H9 (cell line): ENCODE measurements around the gene RC3H2. TPM values are rescaled to one million over a fixed set of nuclear protein-coding genes. Genes with fewer than 3 reads are reported as not detected.

ENCODE experiments used
- DNase-seq: peaks from one replicate; pipeline ENCODE4 v3.0.0-alpha.2; 2017
- H2AFZ ChIP-seq: one replicate; pipeline ENCODE4 v1.6.1; 2013; ENCODE audit warnings: mild to moderate bottlenecking, low read length, control low read depth, moderate library complexity
- H2AK5ac ChIP-seq: 2 replicates; pipeline ENCODE4 v1.6.1; 2013; ENCODE audit warnings: low read length, control low read depth, mixed read lengths; ENCODE audit not compliant: insufficient read length
- H2BK120ac ChIP-seq: one replicate; pipeline ENCODE4 v1.6.1; 2013; ENCODE audit warnings: low read depth, mild to moderate bottlenecking, low read length, control low read depth, inconsistent platforms; ENCODE audit not compliant: poor library complexity, severe bottlenecking
- H2BK12ac ChIP-seq: 2 replicates; pipeline ENCODE4 v1.6.1; 2013; ENCODE audit warnings: low read length, control low read depth, mixed read lengths, low read depth; ENCODE audit not compliant: insufficient read length
- H2BK15ac ChIP-seq: 2 replicates; pipeline ENCODE4 v1.6.1; 2013; ENCODE audit warnings: low read depth, low read length, control low read depth
- H2BK20ac ChIP-seq: one replicate; pipeline ENCODE4 v1.6.1; 2013; ENCODE audit warnings: low read depth, mild to moderate bottlenecking, low read length, control low read depth, inconsistent platforms; ENCODE audit not compliant: poor library complexity, severe bottlenecking
- H2BK5ac ChIP-seq: 2 replicates; pipeline ENCODE4 v1.6.1; 2013; ENCODE audit warnings: low read length, control low read depth, mixed read lengths; ENCODE audit not compliant: insufficient read length
- H3K14ac ChIP-seq: 2 replicates; pipeline ENCODE4 v1.6.1; 2013; ENCODE audit warnings: low read length, control low read depth; ENCODE audit not compliant: insufficient read depth
- H3K18ac ChIP-seq: 2 replicates; pipeline ENCODE4 v1.6.1; 2013; ENCODE audit warnings: low read depth, mild to moderate bottlenecking, mixed read lengths, low read length, control low read depth; ENCODE audit not compliant: insufficient read length
- H3K23ac ChIP-seq: 2 replicates; pipeline ENCODE4 v1.6.1; 2013; ENCODE audit warnings: low read length, control low read depth, mixed read lengths, low read depth; ENCODE audit not compliant: insufficient read length
- H3K23me2 ChIP-seq: 2 replicates; pipeline ENCODE4 v1.6.1; 2013; ENCODE audit warnings: low read depth, mild to moderate bottlenecking, mixed read lengths, low read length, control low read depth; ENCODE audit not compliant: insufficient read length, poor library complexity, severe bottlenecking
- H3K27ac ChIP-seq: 2 replicates; pipeline ENCODE4 v1.5.1; 2013; ENCODE audit warnings: low read length, control low read depth, mixed read lengths, low read depth; ENCODE audit not compliant: insufficient read length
- H3K27me3 ChIP-seq: 2 replicates; pipeline ENCODE4 v1.6.1; 2013; ENCODE audit warnings: low read length, control low read depth, inconsistent platforms; ENCODE audit not compliant: insufficient read depth
- H3K4ac ChIP-seq: 2 replicates; pipeline ENCODE4 v1.6.1; 2013; ENCODE audit warnings: low read depth, mild to moderate bottlenecking, control low read depth, inconsistent platforms, low read length, moderate library complexity
- H3K4me1 ChIP-seq: 2 replicates; pipeline ENCODE4 v1.6.1; 2013; ENCODE audit warnings: low read length, control low read depth, inconsistent platforms; ENCODE audit not compliant: insufficient read depth
- H3K4me2 ChIP-seq: 2 replicates; pipeline ENCODE4 v1.6.1; 2013; ENCODE audit warnings: low read length, control low read depth, mixed read lengths; ENCODE audit not compliant: insufficient read length, insufficient read depth
- H3K56ac ChIP-seq: 2 replicates; pipeline ENCODE4 v1.6.1; 2013; ENCODE audit warnings: low read depth, mild to moderate bottlenecking, mixed read lengths, low read length, control low read depth; ENCODE audit not compliant: insufficient read length
- H3K79me1 ChIP-seq: 2 replicates; pipeline ENCODE4 v1.6.1; 2013; ENCODE audit warnings: low read depth, mild to moderate bottlenecking, moderate library complexity, low read length, control low read depth, inconsistent platforms; ENCODE audit not compliant: insufficient read depth, poor library complexity, severe bottlenecking
- H3K79me2 ChIP-seq: 2 replicates; pipeline ENCODE4 v1.6.1; 2013; ENCODE audit warnings: low read length, control low read depth, inconsistent platforms; ENCODE audit not compliant: insufficient read depth
- H3K9ac ChIP-seq: 2 replicates; pipeline ENCODE4 v1.6.1; 2013; ENCODE audit warnings: low read length, control low read depth, mixed read lengths; ENCODE audit not compliant: insufficient read length; ENCODE audit errors: extremely low read depth
- H3K9me3 ChIP-seq: one replicate; pipeline ENCODE4 v1.6.1; 2013; ENCODE audit warnings: low read depth, low read length, inconsistent platforms; ENCODE audit not compliant: control insufficient read depth
- H3T11ph ChIP-seq: one replicate; pipeline ENCODE4 v1.6.1; 2013; ENCODE audit warnings: mild to moderate bottlenecking, low read length, control low read depth, inconsistent platforms
- H4K20me1 ChIP-seq: one replicate; pipeline ENCODE4 v1.6.1; 2013; ENCODE audit not compliant: control insufficient read depth, insufficient read length, insufficient read depth
- H4K5ac ChIP-seq: 2 replicates; pipeline ENCODE4 v1.6.1; 2013; ENCODE audit warnings: low read depth, mild to moderate bottlenecking, mixed read lengths, low read length, control low read depth; ENCODE audit not compliant: insufficient read length
- H4K8ac ChIP-seq: replicated peaks from 2 replicates; pipeline ENCODE4 v1.6.1; 2013; ENCODE audit warnings: low read length, control low read depth, mixed read lengths, low read depth; ENCODE audit not compliant: insufficient read length
- H4K91ac ChIP-seq: 2 replicates; pipeline ENCODE4 v1.6.1; 2013; ENCODE audit warnings: low read depth, mild to moderate bottlenecking, moderate library complexity, mixed read lengths, low read length, control low read depth; ENCODE audit not compliant: insufficient read length
- H3K27ac Mint-ChIP-seq, 3 experiments: 2 replicates in 2 of 3; 3 replicates in 1 of 3; pipeline ENCODE4 v1.8.0; 2020 to 2021; ENCODE audit warnings: mixed read lengths in 3 of 3, mild to moderate bottlenecking in 1 of 3, moderate library complexity in 1 of 3
- H3K27me3 Mint-ChIP-seq: 2 replicates; pipeline ENCODE4 v1.8.0; 2021; ENCODE audit warnings: low read depth, mild to moderate bottlenecking, moderate library complexity, mixed read lengths
- H3K36me3 Mint-ChIP-seq, 3 experiments: 2 replicates in 2 of 3; 3 replicates in 1 of 3; pipeline ENCODE4 v1.8.0; 2020 to 2021; ENCODE audit warnings: low read depth in 3 of 3, mixed read lengths in 3 of 3; ENCODE audit not compliant: insufficient read depth in 1 of 3
- H3K4me1 Mint-ChIP-seq, 2 experiments: 2 replicates each; pipeline ENCODE4 v1.8.0; 2020; ENCODE audit warnings: mixed read lengths in 2 of 2
- H3K4me3 Mint-ChIP-seq, 2 experiments: 2 replicates in 1 of 2; 3 replicates in 1 of 2; pipeline ENCODE4 v1.8.0; 2020 to 2021; ENCODE audit warnings: mild to moderate bottlenecking in 2 of 2, mixed read lengths in 2 of 2, moderate library complexity in 1 of 2
- H3K9me3 Mint-ChIP-seq, 2 experiments: 2 replicates in 1 of 2; 3 replicates in 1 of 2; pipeline ENCODE4 v1.8.0; 2020; ENCODE audit warnings: mild to moderate bottlenecking in 2 of 2, mixed read lengths in 2 of 2, moderate library complexity in 1 of 2
- CTCF ChIP-seq: fragments of 200-600 bp; sonication (generic); conservative IDR thresholded peaks from 3 replicates; pipeline ENCODE4 v1.8.0; 2021; ENCODE audit warnings: antibody characterized with exemption, mild to moderate bottlenecking
- WGBS: extraction: QIAGEN DNeasy Blood & Tissue Kit; methylation state at CpG from one replicate; pipeline ENCODE4 v1.1.7; 2013; ENCODE audit warnings: missing lambda C conversion rate, low lambda C conversion rate, mixed read lengths; ENCODE audit not compliant: insufficient read length; ENCODE audit errors: extremely low coverage; 5-methylcytosine and 5-hydroxymethylcytosine counted together
- total RNA-seq: library from RNA; stranded (reverse); gene quantifications from 2 replicates; pipeline ENCODE4 v1.2.1, GENCODE V29; 2021

The RC3H2 gene
- total RNA-seq, 1 experiment from 2014 or later, result 49.0 TPM

GRCh38 chr9:122949696-122950095 is 44.5 kb upstream of the RC3H2 start:
- H4K91ac ChIP-seq, result no peak overlapping the region
- no peaks in the 10 kb centered on the region for H3K23me2 ChIP-seq
- H3K4ac ChIP-seq, result no peak overlapping the region
- no peak overlapping the region for H3K14ac ChIP-seq
- H3K9me3 ChIP-seq, result no peaks in the 10 kb centered on the region
- Mint-ChIP-seq H3K9me3 (no peaks in the 10 kb centered on the region), H3K27ac (peak overlapping the region in 1 of 3 experiments; percentile 37; a peak in 2 of 7 replicates), H3K36me3 (peaks cover 0 to 4% (median 0%) of the 10 kb centered on the region in 3 experiments; a peak in 3 of 7 replicates), H3K4me3 (no peak overlapping the region; a peak in 1 of 5 replicates), H3K27me3 (no peaks in the 10 kb centered on the region), H3K4me1 (peaks cover 20 to 50% of the 10 kb centered on the region in 2 experiments)
- no peak overlapping the region for H2BK120ac ChIP-seq
- no peak overlapping the region for H2BK15ac ChIP-seq
- H3K18ac ChIP-seq, result no peak overlapping the region
- no peak overlapping the region for H3T11ph ChIP-seq
- no peaks in the 10 kb centered on the region for H3K27me3 ChIP-seq
- H2AK5ac ChIP-seq, result no peak overlapping the region
- H2BK12ac ChIP-seq, result no peak overlapping the region
- no peak overlapping the region for H2AFZ ChIP-seq
- no peak overlapping the region for H3K23ac ChIP-seq
- H3K4me1 ChIP-seq, result no peaks in the 10 kb centered on the region
- H3K27ac ChIP-seq, result no peak overlapping the region
- no peak overlapping the region for H3K9ac ChIP-seq
- no peak overlapping the region for H3K4me2 ChIP-seq
- H2BK5ac ChIP-seq, result no peak overlapping the region
- no peak overlapping the region for H3K56ac ChIP-seq
- no peak overlapping the region for H4K8ac ChIP-seq
- WGBS, result no CpG with 5 or more reads among the region's 1 CpG
- H3K79me1 ChIP-seq, result peaks cover 9% of the 10 kb centered on the region
- peaks cover 30% of the 10 kb centered on the region for H3K79me2 ChIP-seq
- TF ChIP-seq CTCF, result no peak
- no peak for DNase-seq
- no peak overlapping the region for H2BK20ac ChIP-seq
- no peaks in the 10 kb centered on the region for H4K20me1 ChIP-seq
- H4K5ac ChIP-seq, result no peak overlapping the region
